GM23338 (cell line): ENCODE measurements around the gene POP4. TPM values are rescaled to one million over a fixed set of nuclear protein-coding genes. Genes with fewer than 3 reads are reported as not detected.

Experiments
- ATAC-seq: fragments of 200-7000 bp; cut with Tn5 transposase; 3 replicates; pipeline ENCODE4 v1.9.1; 2020
- DNase-seq: peaks from one replicate; pipeline ENCODE4 v3.0.0-alpha.2; 2015; ENCODE audit warnings: low spot score
- H2AFZ ChIP-seq: fragments of 200-600 bp; sonication (generic); 2 replicates; pipeline ENCODE4 v1.8.0; 2016; ENCODE audit warnings: antibody characterized with exemption, mild to moderate bottlenecking, moderate library complexity
- H3F3A ChIP-seq: fragments of 200-600 bp; sonication (generic); replicated peaks from 2 replicates; pipeline ENCODE4 v1.8.0; 2017; ENCODE audit warnings: antibody characterized with exemption, mixed run types, low read depth
- H3K27ac ChIP-seq: fragments of 200-600 bp; sonication (generic); 2 replicates; pipeline ENCODE4 v1.6.1; 2016; ENCODE audit warnings: low read depth
- H3K27me3 ChIP-seq: fragments of 200-600 bp; sonication (generic); 2 replicates; pipeline ENCODE4 v1.8.0; 2016; ENCODE audit warnings: mild to moderate bottlenecking, mixed run types, moderate library complexity; ENCODE audit not compliant: insufficient read depth
- H3K36me3 ChIP-seq: fragments of 200-600 bp; sonication (generic); 2 replicates; pipeline ENCODE4 v1.8.0; 2016; ENCODE audit warnings: mild to moderate bottlenecking; ENCODE audit not compliant: insufficient read depth
- H3K4me1 ChIP-seq: fragments of 200-600 bp; sonication (generic); 2 replicates; pipeline ENCODE4 v1.8.0; 2016; ENCODE audit warnings: mild to moderate bottlenecking, moderate library complexity; ENCODE audit not compliant: insufficient read depth
- H3K4me2 ChIP-seq: fragments of 200-600 bp; sonication (generic); 2 replicates; pipeline ENCODE4 v1.7.1; 2017; ENCODE audit warnings: mixed run types
- H3K4me3 ChIP-seq: fragments of 200-600 bp; sonication (generic); 2 replicates; pipeline ENCODE4 v1.6.1; 2016; ENCODE audit warnings: mixed run types
- H3K79me2 ChIP-seq: fragments of 200-600 bp; sonication (generic); replicated peaks from 2 replicates; pipeline ENCODE4 v1.8.0; 2017; ENCODE audit warnings: mild to moderate bottlenecking; ENCODE audit not compliant: insufficient read depth
- H3K9me2 ChIP-seq: fragments of 200-600 bp; sonication (generic); 2 replicates; pipeline ENCODE4 v1.8.0; 2017; ENCODE audit not compliant: insufficient read depth
- H4K20me1 ChIP-seq: fragments of 200-600 bp; sonication (generic); replicated peaks from 2 replicates; pipeline ENCODE4 v1.8.0; 2017; ENCODE audit warnings: mild to moderate bottlenecking; ENCODE audit not compliant: insufficient read depth
- H3K27ac Mint-ChIP-seq: 2 replicates; pipeline ENCODE4 v1.8.0; 2020; ENCODE audit warnings: inconsistent platforms, mild to moderate bottlenecking, moderate library complexity, mixed read lengths
- H3K27me3 Mint-ChIP-seq: 3 replicates; pipeline ENCODE4 v1.8.0; 2022; ENCODE audit warnings: low read depth, mild to moderate bottlenecking, moderate library complexity, mixed read lengths, inconsistent platforms; ENCODE audit not compliant: insufficient read depth, poor library complexity
- H3K36me3 Mint-ChIP-seq: 3 replicates; pipeline ENCODE4 v1.8.0; 2021; ENCODE audit warnings: low read depth, mild to moderate bottlenecking, inconsistent platforms, moderate library complexity, mixed read lengths
- H3K4me1 Mint-ChIP-seq: 3 replicates; pipeline ENCODE4 v1.8.0; 2020; ENCODE audit warnings: mild to moderate bottlenecking, inconsistent platforms, mixed read lengths
- H3K4me3 Mint-ChIP-seq: 3 replicates; pipeline ENCODE4 v1.8.0; 2021; ENCODE audit warnings: moderate library complexity, mild to moderate bottlenecking, inconsistent platforms, mixed read lengths
- H3K9me3 Mint-ChIP-seq: 3 replicates; pipeline ENCODE4 v1.8.0; 2020; ENCODE audit warnings: moderate library complexity, mild to moderate bottlenecking, inconsistent platforms, mixed read lengths
- CREB1 ChIP-seq: fragments of 250-450 bp; sonication (Bioruptor Pico); IDR thresholded peaks from 2 replicates; pipeline ENCODE4 v1.5.0; 2020; ENCODE audit warnings: low read depth, mild to moderate bottlenecking, moderate library complexity
- JUNB ChIP-seq: IDR thresholded peaks from one replicate; pipeline ENCODE4 v1.6.1; 2016; ENCODE audit warnings: antibody characterized with exemption; ENCODE audit not compliant: unreplicated experiment
- NANOG ChIP-seq: IDR thresholded peaks from 2 replicates; pipeline ENCODE4 v1.6.1; 2016; ENCODE audit warnings: antibody characterized with exemption, borderline replicate concordance
- STAT1 ChIP-seq: IDR thresholded peaks from one replicate; pipeline ENCODE4 v1.6.1; 2016; ENCODE audit warnings: antibody characterized with exemption; ENCODE audit not compliant: unreplicated experiment
- ZNF331 ChIP-seq: fragments of 250-450 bp; sonication (Bioruptor Pico); IDR thresholded peaks from 2 replicates; pipeline ENCODE4 v1.5.0; 2020; ENCODE audit warnings: low read depth, mild to moderate bottlenecking, moderate library complexity
- polyA plus RNA-seq: library from polyadenylated mRNA; unstranded; fragments of >200 nt; fragmentation: Nextera tagmentation; extraction: Ambion mirVana; gene quantifications from 2 replicates; pipeline ENCODE4 v1.2.1, GENCODE V29; 2016
- total RNA-seq: library from RNA; depleted of rRNA; stranded (reverse); fragments of >200 nt; shearing (Covaris generic); gene quantifications from 2 replicates; pipeline ENCODE4 v1.2.3, GENCODE V29; 2014
- TF ChIP-seq, protein P1 (sequence below): IDR thresholded peaks from one replicate; pipeline ENCODE4 v1.6.1; 2018; ENCODE audit warnings: antibody characterized with exemption; ENCODE audit not compliant: unreplicated experiment
- TF ChIP-seq, protein P2 (sequence below): fragments of 250-450 bp; sonication (Bioruptor Pico); IDR thresholded peaks from 2 replicates; pipeline ENCODE4 v1.5.0; 2020; ENCODE audit warnings: mild to moderate bottlenecking, moderate library complexity

Gene POP4
- total and polyA plus RNA-seq, 2 experiments from 2014 or later, result 37.2 to 58.3 TPM

DNA sequence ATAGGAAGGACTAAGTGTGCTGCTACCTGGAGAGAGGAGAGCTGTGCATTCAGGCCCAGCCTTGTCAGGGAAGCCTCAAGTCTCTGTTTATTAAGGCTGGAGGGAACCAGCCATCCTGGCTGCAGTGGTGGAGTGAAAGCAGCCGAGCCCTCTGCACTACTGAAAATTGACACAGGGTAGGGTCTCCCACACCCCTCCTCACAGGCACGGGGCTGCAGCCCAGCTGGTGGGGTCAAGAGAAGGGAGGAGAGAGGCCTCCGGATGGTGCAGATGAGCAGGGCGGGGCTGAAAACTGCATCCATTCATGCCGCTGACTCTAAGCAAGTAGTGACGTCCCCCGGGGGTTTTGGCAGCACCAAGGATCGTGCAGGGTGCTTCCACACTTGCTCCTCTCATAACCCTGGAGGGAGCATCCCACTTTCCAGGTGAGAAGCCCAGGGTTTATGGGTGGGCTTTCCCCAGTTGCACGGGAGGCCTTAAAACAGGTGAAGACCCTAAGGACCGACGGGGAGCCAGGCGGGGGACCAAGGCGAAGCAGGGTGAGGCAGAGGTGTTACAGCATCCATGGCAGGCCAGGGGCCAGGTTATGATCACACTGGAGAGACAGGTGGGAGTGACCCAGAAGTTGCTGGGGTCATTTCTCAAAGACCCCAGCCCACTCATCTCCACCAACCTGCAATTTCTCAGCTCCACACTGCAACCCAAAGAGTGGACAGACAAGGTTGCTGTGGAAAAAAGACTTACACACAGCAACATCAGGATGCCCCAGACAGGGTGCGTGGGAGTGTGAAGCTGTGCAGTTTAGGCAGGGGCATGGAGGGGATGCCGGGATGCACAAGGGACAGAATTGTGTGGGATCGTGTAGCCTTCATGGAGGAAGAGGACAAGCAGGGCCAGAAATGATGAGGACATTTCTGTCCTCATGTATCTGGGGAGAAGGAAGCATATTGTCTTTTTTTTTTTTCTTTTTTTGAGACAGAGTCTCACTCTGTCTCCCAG is 43.5 kb upstream of the POP4 start (continued):
- TF ChIP-seq, protein P1, sequence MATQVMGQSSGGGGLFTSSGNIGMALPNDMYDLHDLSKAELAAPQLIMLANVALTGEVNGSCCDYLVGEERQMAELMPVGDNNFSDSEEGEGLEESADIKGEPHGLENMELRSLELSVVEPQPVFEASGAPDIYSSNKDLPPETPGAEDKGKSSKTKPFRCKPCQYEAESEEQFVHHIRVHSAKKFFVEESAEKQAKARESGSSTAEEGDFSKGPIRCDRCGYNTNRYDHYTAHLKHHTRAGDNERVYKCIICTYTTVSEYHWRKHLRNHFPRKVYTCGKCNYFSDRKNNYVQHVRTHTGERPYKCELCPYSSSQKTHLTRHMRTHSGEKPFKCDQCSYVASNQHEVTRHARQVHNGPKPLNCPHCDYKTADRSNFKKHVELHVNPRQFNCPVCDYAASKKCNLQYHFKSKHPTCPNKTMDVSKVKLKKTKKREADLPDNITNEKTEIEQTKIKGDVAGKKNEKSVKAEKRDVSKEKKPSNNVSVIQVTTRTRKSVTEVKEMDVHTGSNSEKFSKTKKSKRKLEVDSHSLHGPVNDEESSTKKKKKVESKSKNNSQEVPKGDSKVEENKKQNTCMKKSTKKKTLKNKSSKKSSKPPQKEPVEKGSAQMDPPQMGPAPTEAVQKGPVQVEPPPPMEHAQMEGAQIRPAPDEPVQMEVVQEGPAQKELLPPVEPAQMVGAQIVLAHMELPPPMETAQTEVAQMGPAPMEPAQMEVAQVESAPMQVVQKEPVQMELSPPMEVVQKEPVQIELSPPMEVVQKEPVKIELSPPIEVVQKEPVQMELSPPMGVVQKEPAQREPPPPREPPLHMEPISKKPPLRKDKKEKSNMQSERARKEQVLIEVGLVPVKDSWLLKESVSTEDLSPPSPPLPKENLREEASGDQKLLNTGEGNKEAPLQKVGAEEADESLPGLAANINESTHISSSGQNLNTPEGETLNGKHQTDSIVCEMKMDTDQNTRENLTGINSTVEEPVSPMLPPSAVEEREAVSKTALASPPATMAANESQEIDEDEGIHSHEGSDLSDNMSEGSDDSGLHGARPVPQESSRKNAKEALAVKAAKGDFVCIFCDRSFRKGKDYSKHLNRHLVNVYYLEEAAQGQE, result no peak
- TF ChIP-seq CREB1 (no peak), STAT1 (no peak)

DNA sequence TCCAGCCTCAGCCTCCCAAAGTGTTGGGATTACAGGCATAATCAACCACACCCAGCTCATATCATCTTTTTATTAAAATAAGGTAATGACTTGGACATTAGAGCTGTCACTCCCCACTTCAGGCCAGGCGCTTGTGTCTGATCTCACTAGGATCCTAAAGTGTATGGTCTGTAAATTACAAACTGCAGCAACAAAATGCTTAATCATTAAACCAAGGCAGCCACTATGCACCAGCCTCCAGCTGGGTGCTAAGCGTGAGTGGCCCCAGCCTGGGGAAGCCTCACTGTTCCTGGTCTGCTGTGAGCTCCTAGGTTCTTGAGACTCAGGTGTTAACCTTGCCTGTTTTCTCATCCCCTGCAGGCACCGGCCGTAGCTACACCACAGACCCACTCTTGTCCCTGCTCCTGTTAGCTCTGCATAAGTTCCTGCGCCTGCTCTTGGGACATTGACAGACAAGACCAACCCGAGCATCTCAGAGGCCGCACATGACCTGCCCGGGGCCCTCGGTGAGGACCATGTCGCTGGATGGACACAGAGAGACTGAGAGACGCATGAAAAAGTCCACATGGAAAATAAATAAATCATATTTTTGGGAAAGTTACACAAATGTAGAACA is 42.5 kb upstream of the POP4 start:
- peaks cover 22% of the 10 kb centered on the region for H3K9me3 Mint-ChIP-seq
- H2AFZ ChIP-seq, result no peak overlapping the region
- no peak overlapping the region for H3K4me3 Mint-ChIP-seq
- H3K4me1 ChIP-seq, result no peaks in the 10 kb centered on the region
- H3K4me3 ChIP-seq, result no peak overlapping the region
- H3K36me3 ChIP-seq, result no peaks in the 10 kb centered on the region
- no peak overlapping the region for H3K27ac Mint-ChIP-seq
- peak; percentile 29; the same call in 2 of the 3 replicates for ATAC-seq
- H4K20me1 ChIP-seq, result no peaks in the 10 kb centered on the region
- no peak overlapping the region for H3K4me2 ChIP-seq
- peaks cover 3% of the 10 kb centered on the region; the same call in 1 of the 3 replicates for H3K36me3 Mint-ChIP-seq
- no peaks in the 10 kb centered on the region for H3K27me3 ChIP-seq
- no peaks in the 10 kb centered on the region for H3K79me2 ChIP-seq
- H3K4me1 Mint-ChIP-seq, result peaks cover 10% of the 10 kb centered on the region
- H3F3A ChIP-seq, result no peaks in the 10 kb centered on the region
- peaks cover 4% of the 10 kb centered on the region for H3K27me3 Mint-ChIP-seq
- no peak for TF ChIP-seq JUNB
- TF ChIP-seq, protein P1, result no peak
- TF ChIP-seq NANOG, result no peak
- TF ChIP-seq ZNF331 (CRISPR knock-in tag), result no peak
- TF ChIP-seq, protein P2, sequence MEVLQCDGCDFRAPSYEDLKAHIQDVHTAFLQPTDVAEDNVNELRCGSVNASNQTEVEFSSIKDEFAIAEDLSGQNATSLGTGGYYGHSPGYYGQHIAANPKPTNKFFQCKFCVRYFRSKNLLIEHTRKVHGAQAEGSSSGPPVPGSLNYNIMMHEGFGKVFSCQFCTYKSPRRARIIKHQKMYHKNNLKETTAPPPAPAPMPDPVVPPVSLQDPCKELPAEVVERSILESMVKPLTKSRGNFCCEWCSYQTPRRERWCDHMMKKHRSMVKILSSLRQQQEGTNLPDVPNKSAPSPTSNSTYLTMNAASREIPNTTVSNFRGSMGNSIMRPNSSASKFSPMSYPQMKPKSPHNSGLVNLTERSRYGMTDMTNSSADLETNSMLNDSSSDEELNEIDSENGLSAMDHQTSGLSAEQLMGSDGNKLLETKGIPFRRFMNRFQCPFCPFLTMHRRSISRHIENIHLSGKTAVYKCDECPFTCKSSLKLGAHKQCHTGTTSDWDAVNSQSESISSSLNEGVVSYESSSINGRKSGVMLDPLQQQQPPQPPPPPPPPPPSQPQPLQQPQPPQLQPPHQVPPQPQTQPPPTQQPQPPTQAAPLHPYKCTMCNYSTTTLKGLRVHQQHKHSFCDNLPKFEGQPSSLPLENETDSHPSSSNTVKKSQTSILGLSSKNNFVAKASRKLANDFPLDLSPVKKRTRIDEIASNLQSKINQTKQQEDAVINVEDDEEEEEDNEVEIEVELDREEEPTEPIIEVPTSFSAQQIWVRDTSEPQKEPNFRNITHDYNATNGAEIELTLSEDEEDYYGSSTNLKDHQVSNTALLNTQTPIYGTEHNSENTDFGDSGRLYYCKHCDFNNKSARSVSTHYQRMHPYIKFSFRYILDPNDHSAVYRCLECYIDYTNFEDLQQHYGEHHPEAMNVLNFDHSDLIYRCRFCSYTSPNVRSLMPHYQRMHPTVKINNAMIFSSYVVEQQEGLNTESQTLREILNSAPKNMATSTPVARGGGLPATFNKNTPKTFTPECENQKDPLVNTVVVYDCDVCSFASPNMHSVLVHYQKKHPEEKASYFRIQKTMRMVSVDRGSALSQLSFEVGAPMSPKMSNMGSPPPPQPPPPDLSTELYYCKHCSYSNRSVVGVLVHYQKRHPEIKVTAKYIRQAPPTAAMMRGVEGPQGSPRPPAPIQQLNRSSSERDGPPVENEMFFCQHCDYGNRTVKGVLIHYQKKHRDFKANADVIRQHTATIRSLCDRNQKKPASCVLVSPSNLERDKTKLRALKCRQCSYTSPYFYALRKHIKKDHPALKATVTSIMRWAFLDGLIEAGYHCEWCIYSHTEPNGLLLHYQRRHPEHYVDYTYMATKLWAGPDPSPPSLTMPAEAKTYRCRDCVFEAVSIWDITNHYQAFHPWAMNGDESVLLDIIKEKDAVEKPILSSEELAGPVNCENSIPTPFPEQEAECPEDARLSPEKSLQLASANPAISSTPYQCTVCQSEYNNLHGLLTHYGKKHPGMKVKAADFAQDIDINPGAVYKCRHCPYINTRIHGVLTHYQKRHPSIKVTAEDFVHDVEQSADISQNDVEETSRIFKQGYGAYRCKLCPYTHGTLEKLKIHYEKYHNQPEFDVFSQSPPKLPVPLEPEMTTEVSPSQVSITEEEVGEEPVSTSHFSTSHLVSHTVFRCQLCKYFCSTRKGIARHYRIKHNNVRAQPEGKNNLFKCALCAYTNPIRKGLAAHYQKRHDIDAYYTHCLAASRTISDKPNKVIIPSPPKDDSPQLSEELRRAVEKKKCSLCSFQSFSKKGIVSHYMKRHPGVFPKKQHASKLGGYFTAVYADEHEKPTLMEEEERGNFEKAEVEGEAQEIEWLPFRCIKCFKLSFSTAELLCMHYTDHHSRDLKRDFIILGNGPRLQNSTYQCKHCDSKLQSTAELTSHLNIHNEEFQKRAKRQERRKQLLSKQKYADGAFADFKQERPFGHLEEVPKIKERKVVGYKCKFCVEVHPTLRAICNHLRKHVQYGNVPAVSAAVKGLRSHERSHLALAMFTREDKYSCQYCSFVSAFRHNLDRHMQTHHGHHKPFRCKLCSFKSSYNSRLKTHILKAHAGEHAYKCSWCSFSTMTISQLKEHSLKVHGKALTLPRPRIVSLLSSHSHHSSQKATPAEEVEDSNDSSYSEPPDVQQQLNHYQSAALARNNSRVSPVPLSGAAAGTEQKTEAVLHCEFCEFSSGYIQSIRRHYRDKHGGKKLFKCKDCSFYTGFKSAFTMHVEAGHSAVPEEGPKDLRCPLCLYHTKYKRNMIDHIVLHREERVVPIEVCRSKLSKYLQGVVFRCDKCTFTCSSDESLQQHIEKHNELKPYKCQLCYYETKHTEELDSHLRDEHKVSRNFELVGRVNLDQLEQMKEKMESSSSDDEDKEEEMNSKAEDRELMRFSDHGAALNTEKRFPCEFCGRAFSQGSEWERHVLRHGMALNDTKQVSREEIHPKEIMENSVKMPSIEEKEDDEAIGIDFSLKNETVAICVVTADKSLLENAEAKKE (CRISPR knock-in tag), result no peak
- H3K27ac ChIP-seq, result no peak overlapping the region
- DNase-seq, result no peak
- no peaks in the 10 kb centered on the region for H3K9me2 ChIP-seq
